Measurements from ENCODE around the gene TKTL1. TPM values are rescaled to one million over a fixed set of nuclear protein-coding genes. Genes with fewer than 3 reads are reported as not detected.
A peak's percentile ranks its signal among the peaks of the same experiment; 100 is the strongest.
"Not testable (repeated sequence)": the region's sequence is repeated elsewhere in the genome, so short reads cannot be mapped to it uniquely, and the experiment has no call there.

TKTL1 gene
- under 1 TPM; 0.23 to 0.24 TPM for total RNA-seq
- not detected for polyA plus RNA-seq
- long read RNA-seq, donor 1, partial matches to known transcripts, result 0 of 1 reads
- long read RNA-seq, donor 1, other reads (novel, unspliced or antisense), result 1 of 1 reads
- long read RNA-seq, donor 2, partial matches to known transcripts, result 0 of 1 reads
- long read RNA-seq, donor 2, other reads (novel, unspliced or antisense), result 1 of 1 reads

- intact Hi-C loops (cut with DNase I), result no loop called here
- H3K27ac ChIP-seq (ENCODE audit: low read depth in 1 of 2, low read length in 2 of 2), result no peak within 1 kb of the TSS
- no peaks in the 10 kb centered on the region for H3K9me3 ChIP-seq (ENCODE audit: control insufficient read depth, low read length)
- no peaks in the 10 kb centered on the region for H3K4me1 ChIP-seq (ENCODE audit: control insufficient read depth in 1 of 2, insufficient read depth in 2 of 2, low read length in 2 of 2)
- H3K36me3 ChIP-seq (ENCODE audit: control insufficient read depth in 1 of 2, insufficient read depth in 2 of 2, low read length in 1 of 2), result no peaks in the 10 kb centered on the region
- ATAC-seq (ENCODE audit: low FRiP score) (no peak), DNase-seq (no peak)
- H3K4me3 ChIP-seq (ENCODE audit: low read length in 2 of 2), result no peak within 1 kb of the TSS
- WGBS, 2 donors, result 95 to 97% methylated on average over 37 of the region's 37 CpGs
- H3K27me3 ChIP-seq (ENCODE audit: control insufficient read depth in 1 of 2, insufficient read depth in 2 of 2, low read length in 1 of 2), result no peaks in the 10 kb centered on the region
Observed at GRCh38 chrX:154295664-154296310, at the start of gene TKTL1. Gene TKTL1, plus strand, starts transcription at chrX:154295795. Its CDS starts 65 bp downstream, at chrX:154295860.

GRCh38 chrX:154247377-154248045 lies 48.1 kb upstream of the TKTL1 start:
- DNase-seq; H3K9me3 ChIP-seq (ENCODE audit: control insufficient read depth, low read length); H3K27ac ChIP-seq (ENCODE audit: low read depth in 1 of 2, low read length in 2 of 2); intact Hi-C loops (cut with DNase I); H3K27me3 ChIP-seq (ENCODE audit: control insufficient read depth in 1 of 2, insufficient read depth in 2 of 2, low read length in 1 of 2); H3K36me3 ChIP-seq (ENCODE audit: control insufficient read depth in 1 of 2, insufficient read depth in 2 of 2, low read length in 1 of 2); H3K4me1 ChIP-seq (ENCODE audit: control insufficient read depth in 1 of 2, insufficient read depth in 2 of 2, low read length in 2 of 2); H3K4me3 ChIP-seq (ENCODE audit: low read length in 2 of 2): not testable (repeated sequence)
- no CpG with 5 or more reads among the region's 17 CpGs for WGBS, 2 donors
- ATAC-seq (ENCODE audit: low FRiP score), result peak; percentile 83

GRCh38 chrX:154248076-154248475 lies 47.5 kb upstream of the TKTL1 start:
- H3K4me1 ChIP-seq (ENCODE audit: control insufficient read depth in 1 of 2, insufficient read depth in 2 of 2, low read length in 2 of 2); H3K27me3 ChIP-seq (ENCODE audit: control insufficient read depth in 1 of 2, insufficient read depth in 2 of 2, low read length in 1 of 2); DNase-seq; H3K9me3 ChIP-seq (ENCODE audit: control insufficient read depth, low read length); intact Hi-C loops (cut with DNase I); ATAC-seq (ENCODE audit: low FRiP score); H3K27ac ChIP-seq (ENCODE audit: low read depth in 1 of 2, low read length in 2 of 2); H3K4me3 ChIP-seq (ENCODE audit: low read length in 2 of 2); H3K36me3 ChIP-seq (ENCODE audit: control insufficient read depth in 1 of 2, insufficient read depth in 2 of 2, low read length in 1 of 2): not testable (repeated sequence)
- WGBS, 2 donors, result no CpG with 5 or more reads among the region's 10 CpGs

- no CpG with 5 or more reads among the region's 17 CpGs for WGBS, 2 donors
- H3K36me3 ChIP-seq (ENCODE audit: control insufficient read depth in 1 of 2, insufficient read depth in 2 of 2, low read length in 1 of 2); H3K27ac ChIP-seq (ENCODE audit: low read depth in 1 of 2, low read length in 2 of 2); H3K27me3 ChIP-seq (ENCODE audit: control insufficient read depth in 1 of 2, insufficient read depth in 2 of 2, low read length in 1 of 2); H3K4me3 ChIP-seq (ENCODE audit: low read length in 2 of 2); ATAC-seq (ENCODE audit: low FRiP score); DNase-seq; intact Hi-C loops (cut with DNase I); H3K9me3 ChIP-seq (ENCODE audit: control insufficient read depth, low read length); H3K4me1 ChIP-seq (ENCODE audit: control insufficient read depth in 1 of 2, insufficient read depth in 2 of 2, low read length in 2 of 2): not testable (repeated sequence)
Observed at GRCh38 chrX:154257282-154257681, 38.3 kb upstream of the TKTL1 start, which contains the start of gene OPN1MW3. Gene OPN1MW3, plus strand, starts transcription at chrX:154257582. Its CDS starts 38 bp downstream, at chrX:154257620.

GRCh38 chrX:154258711-154259110 lies 36.9 kb upstream of the TKTL1 start:
- H3K36me3 ChIP-seq (ENCODE audit: control insufficient read depth in 1 of 2, insufficient read depth in 2 of 2, low read length in 1 of 2); intact Hi-C loops (cut with DNase I); ATAC-seq (ENCODE audit: low FRiP score); H3K9me3 ChIP-seq (ENCODE audit: control insufficient read depth, low read length); DNase-seq; H3K4me3 ChIP-seq (ENCODE audit: low read length in 2 of 2); H3K27ac ChIP-seq (ENCODE audit: low read depth in 1 of 2, low read length in 2 of 2); H3K27me3 ChIP-seq (ENCODE audit: control insufficient read depth in 1 of 2, insufficient read depth in 2 of 2, low read length in 1 of 2); H3K4me1 ChIP-seq (ENCODE audit: control insufficient read depth in 1 of 2, insufficient read depth in 2 of 2, low read length in 2 of 2): not testable (repeated sequence)
- no CpG with 5 or more reads among the region's 10 CpGs for WGBS, 2 donors

- intact Hi-C loops (cut with DNase I); H3K36me3 ChIP-seq (ENCODE audit: control insufficient read depth in 1 of 2, insufficient read depth in 2 of 2, low read length in 1 of 2); DNase-seq; ATAC-seq (ENCODE audit: low FRiP score); H3K4me3 ChIP-seq (ENCODE audit: low read length in 2 of 2); H3K27me3 ChIP-seq (ENCODE audit: control insufficient read depth in 1 of 2, insufficient read depth in 2 of 2, low read length in 1 of 2); H3K9me3 ChIP-seq (ENCODE audit: control insufficient read depth, low read length); H3K27ac ChIP-seq (ENCODE audit: low read depth in 1 of 2, low read length in 2 of 2); H3K4me1 ChIP-seq (ENCODE audit: control insufficient read depth in 1 of 2, insufficient read depth in 2 of 2, low read length in 2 of 2): not testable (repeated sequence)
- no CpG with 5 or more reads among the region's 6 CpGs for WGBS, 2 donors
Observed at GRCh38 chrX:154263072-154263471, 32.5 kb upstream of the TKTL1 start.

- not testable (repeated sequence) for ATAC-seq (ENCODE audit: low FRiP score)
- WGBS, 2 donors, result no CpG with 5 or more reads among the region's 3 CpGs
Observed at GRCh38 chrX:154269245-154269644, 26.4 kb upstream of the TKTL1 start.

GRCh38 chrX:154284489-154285338 lies 10.9 kb upstream of the TKTL1 start:
- DNase-seq; intact Hi-C loops (cut with DNase I); H3K4me3 ChIP-seq (ENCODE audit: low read length in 2 of 2); H3K36me3 ChIP-seq (ENCODE audit: control insufficient read depth in 1 of 2, insufficient read depth in 2 of 2, low read length in 1 of 2); H3K4me1 ChIP-seq (ENCODE audit: control insufficient read depth in 1 of 2, insufficient read depth in 2 of 2, low read length in 2 of 2); H3K9me3 ChIP-seq (ENCODE audit: control insufficient read depth, low read length); H3K27ac ChIP-seq (ENCODE audit: low read depth in 1 of 2, low read length in 2 of 2); H3K27me3 ChIP-seq (ENCODE audit: control insufficient read depth in 1 of 2, insufficient read depth in 2 of 2, low read length in 1 of 2): not testable (repeated sequence)
- no CpG with 5 or more reads among the region's 23 CpGs for WGBS, 2 donors
- peak; percentile 62 for ATAC-seq (ENCODE audit: low FRiP score)

More at GRCh38 chrX:154269245-154269644, 26.4 kb upstream of the TKTL1 start:
- H3K4me1 ChIP-seq (ENCODE audit: control insufficient read depth in 1 of 2, insufficient read depth in 2 of 2, low read length in 2 of 2); intact Hi-C loops (cut with DNase I); H3K36me3 ChIP-seq (ENCODE audit: control insufficient read depth in 1 of 2, insufficient read depth in 2 of 2, low read length in 1 of 2); DNase-seq; H3K27me3 ChIP-seq (ENCODE audit: control insufficient read depth in 1 of 2, insufficient read depth in 2 of 2, low read length in 1 of 2); H3K27ac ChIP-seq (ENCODE audit: low read depth in 1 of 2, low read length in 2 of 2); H3K4me3 ChIP-seq (ENCODE audit: low read length in 2 of 2); H3K9me3 ChIP-seq (ENCODE audit: control insufficient read depth, low read length): not testable (repeated sequence)

Measured in aorta (tissue), 5 donors.